K562 (cell line): Measurements from ENCODE around the gene MESP1. TPM values are rescaled to one million over a fixed set of nuclear protein-coding genes. Genes with fewer than 3 reads are reported as not detected.

Experiments used
- CBX3 ChIP-seq, 2 experiments: IDR thresholded peaks; 1 replicate in 1 of 2; 2 replicates in 1 of 2; pipeline ENCODE4 v1.6.1; 2012; ENCODE audit warnings: inconsistent platforms in 2 of 2, low read length in 2 of 2, borderline replicate concordance in 1 of 2, control low read depth in 1 of 2
- FUS ChIP-seq: fragments of 200-400 bp; formaldehyde crosslinking; optimal IDR thresholded peaks from 2 replicates; pipeline ENCODE3; 2017; ENCODE audit warnings: low read depth, low read length
- GTF2F1 ChIP-seq: IDR thresholded peaks from 2 replicates; pipeline ENCODE4 v1.6.1; 2011; ENCODE audit warnings: low read depth, low read length, improper control_type of control experiment
- KAT7 ChIP-seq: sonication (generic); formaldehyde crosslinking; IDR thresholded peaks from 2 replicates; pipeline ENCODE4 v1.8.0; 2022; ENCODE audit warnings: missing genetic modification reagents, mild to moderate bottlenecking, borderline replicate concordance
- NCOA1 ChIP-seq: fragments of 450-650 bp; IDR thresholded peaks from 2 replicates; pipeline ENCODE4 v1.6.1; 2016; ENCODE audit warnings: low read depth
- NFRKB ChIP-seq: fragments of 450-650 bp; IDR thresholded peaks from 2 replicates; pipeline ENCODE4 v1.6.1; 2016; ENCODE audit warnings: low read depth
- SIN3A ChIP-seq, 2 experiments: fragments of 150-350 bp in 1 of 2; IDR thresholded peaks; 2 replicates each; pipeline ENCODE4 v1.6.1; 2011 to 2016; ENCODE audit warnings: borderline replicate concordance in 2 of 2, low read depth in 2 of 2, low read length in 2 of 2, mild to moderate bottlenecking in 2 of 2, moderate library complexity in 2 of 2; ENCODE audit not compliant: control insufficient read depth in 1 of 2
- ZNF253 ChIP-seq: fragments of 250-450 bp; sonication (Bioruptor Pico); conservative IDR thresholded peaks from 2 replicates; pipeline ENCODE4 v1.6.1; 2021; ENCODE audit warnings: mild to moderate bottlenecking
- ZNF561 ChIP-seq: fragments of 450-650 bp; formaldehyde crosslinking; conservative IDR thresholded peaks from 2 replicates; pipeline ENCODE4 v1.4.0; 2020; ENCODE audit warnings: mild to moderate bottlenecking, moderate library complexity
- polyA plus RNA-seq, 8 experiments: library from polyadenylated mRNA; depleted of rRNA in 4 of 8; stranded (reverse) in 5 of 8; unstranded in 3 of 8; fragments of >200 nt; fragmentation: Nextera tagmentation in 2 of 8; fragmentation: Illumina TruSeq in 1 of 8; extraction: Ambion mirVana in 2 of 8; extraction: Trizol in 1 of 8; gene quantifications; 2 replicates each; pipeline versions ENCODE4 v1.2.1 to v1.2.3, GENCODE V29; 2011 to 2014; ENCODE audit warnings: inconsistent platforms in 1 of 8, missing spikeins in 1 of 8
- total RNA-seq, 7 experiments: library from RNA; depleted of rRNA in 6 of 7; stranded (reverse); fragments of >200 nt in 6 of 7; fragmentation: Illumina TruSeq in 2 of 7; extraction: Trizol in 2 of 7; gene quantifications; 2 replicates each; pipeline versions ENCODE4 v1.2.1 to v1.2.3, GENCODE V29; 2011 to 2021; ENCODE audit warnings: low replicate concordance in 1 of 7
- TF ChIP-seq, protein P1 (sequence below): fragments of 450-650 bp; IDR thresholded peaks from 2 replicates; pipeline ENCODE4 v1.6.1; 2016; ENCODE audit warnings: low read depth
- TF ChIP-seq, protein P2 (sequence below), 2 experiments: fragments of 450-650 bp in 1 of 2; sonication (generic) in 1 of 2; formaldehyde crosslinking in 1 of 2; IDR thresholded peaks in 1 of 2; conservative IDR thresholded peaks in 1 of 2; 2 replicates each; pipeline versions ENCODE4 v1.6.1 to v1.8.1; 2016 to 2023; ENCODE audit warnings: mild to moderate bottlenecking in 2 of 2, moderate library complexity in 2 of 2, inconsistent platforms in 1 of 2, missing genetic modification reagents in 1 of 2
- TF ChIP-seq, protein P3 (sequence below): sonication (generic); formaldehyde crosslinking; IDR thresholded peaks from 2 replicates; pipeline ENCODE4 v1.8.1; 2023; ENCODE audit warnings: mild to moderate bottlenecking, missing genetic modification reagents

MESP1 gene
- total and polyA plus RNA-seq, 9 of the 15 experiments (the other 6 are each of a cell fraction or from before 2014, with no cell fraction given), result 0.14 to 1.1 (median 0.36) TPM; not detected in 4

DNA sequence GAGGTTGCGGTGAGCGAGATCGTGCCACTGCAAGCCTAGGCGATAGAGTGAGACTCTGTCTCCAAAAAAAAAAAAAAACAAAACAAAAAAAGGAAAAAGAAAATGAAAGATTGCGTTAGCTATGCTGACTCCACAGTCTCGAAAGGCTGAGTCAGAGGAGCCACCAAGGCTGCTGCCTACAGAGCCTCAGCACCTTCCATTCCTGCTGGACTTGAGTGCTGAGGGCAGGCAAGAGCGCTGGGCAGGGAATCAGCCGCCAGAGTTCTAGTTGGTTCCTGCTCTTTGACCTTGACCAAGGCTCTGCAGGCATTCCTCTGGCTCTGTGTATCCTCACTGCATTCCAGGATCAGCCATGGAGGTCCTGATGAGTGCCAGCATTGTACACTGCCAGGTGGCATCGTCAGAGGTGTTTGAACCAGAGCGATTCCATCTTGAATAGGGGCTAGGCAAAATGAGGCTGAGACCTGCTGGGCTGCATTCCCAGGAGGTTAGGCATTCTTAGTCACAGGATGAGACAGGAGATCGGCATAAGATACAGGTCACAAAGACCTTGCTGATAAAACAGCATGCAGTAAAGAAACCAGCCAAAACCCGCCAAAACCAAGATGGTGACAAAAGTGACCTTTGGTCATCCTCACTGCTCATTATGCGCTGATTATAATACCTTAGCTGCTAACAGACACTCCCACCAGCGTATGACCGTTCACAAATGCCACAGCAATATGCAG, 31.0 kb upstream of the MESP1 start (continued):
- TF ChIP-seq, protein P1, sequence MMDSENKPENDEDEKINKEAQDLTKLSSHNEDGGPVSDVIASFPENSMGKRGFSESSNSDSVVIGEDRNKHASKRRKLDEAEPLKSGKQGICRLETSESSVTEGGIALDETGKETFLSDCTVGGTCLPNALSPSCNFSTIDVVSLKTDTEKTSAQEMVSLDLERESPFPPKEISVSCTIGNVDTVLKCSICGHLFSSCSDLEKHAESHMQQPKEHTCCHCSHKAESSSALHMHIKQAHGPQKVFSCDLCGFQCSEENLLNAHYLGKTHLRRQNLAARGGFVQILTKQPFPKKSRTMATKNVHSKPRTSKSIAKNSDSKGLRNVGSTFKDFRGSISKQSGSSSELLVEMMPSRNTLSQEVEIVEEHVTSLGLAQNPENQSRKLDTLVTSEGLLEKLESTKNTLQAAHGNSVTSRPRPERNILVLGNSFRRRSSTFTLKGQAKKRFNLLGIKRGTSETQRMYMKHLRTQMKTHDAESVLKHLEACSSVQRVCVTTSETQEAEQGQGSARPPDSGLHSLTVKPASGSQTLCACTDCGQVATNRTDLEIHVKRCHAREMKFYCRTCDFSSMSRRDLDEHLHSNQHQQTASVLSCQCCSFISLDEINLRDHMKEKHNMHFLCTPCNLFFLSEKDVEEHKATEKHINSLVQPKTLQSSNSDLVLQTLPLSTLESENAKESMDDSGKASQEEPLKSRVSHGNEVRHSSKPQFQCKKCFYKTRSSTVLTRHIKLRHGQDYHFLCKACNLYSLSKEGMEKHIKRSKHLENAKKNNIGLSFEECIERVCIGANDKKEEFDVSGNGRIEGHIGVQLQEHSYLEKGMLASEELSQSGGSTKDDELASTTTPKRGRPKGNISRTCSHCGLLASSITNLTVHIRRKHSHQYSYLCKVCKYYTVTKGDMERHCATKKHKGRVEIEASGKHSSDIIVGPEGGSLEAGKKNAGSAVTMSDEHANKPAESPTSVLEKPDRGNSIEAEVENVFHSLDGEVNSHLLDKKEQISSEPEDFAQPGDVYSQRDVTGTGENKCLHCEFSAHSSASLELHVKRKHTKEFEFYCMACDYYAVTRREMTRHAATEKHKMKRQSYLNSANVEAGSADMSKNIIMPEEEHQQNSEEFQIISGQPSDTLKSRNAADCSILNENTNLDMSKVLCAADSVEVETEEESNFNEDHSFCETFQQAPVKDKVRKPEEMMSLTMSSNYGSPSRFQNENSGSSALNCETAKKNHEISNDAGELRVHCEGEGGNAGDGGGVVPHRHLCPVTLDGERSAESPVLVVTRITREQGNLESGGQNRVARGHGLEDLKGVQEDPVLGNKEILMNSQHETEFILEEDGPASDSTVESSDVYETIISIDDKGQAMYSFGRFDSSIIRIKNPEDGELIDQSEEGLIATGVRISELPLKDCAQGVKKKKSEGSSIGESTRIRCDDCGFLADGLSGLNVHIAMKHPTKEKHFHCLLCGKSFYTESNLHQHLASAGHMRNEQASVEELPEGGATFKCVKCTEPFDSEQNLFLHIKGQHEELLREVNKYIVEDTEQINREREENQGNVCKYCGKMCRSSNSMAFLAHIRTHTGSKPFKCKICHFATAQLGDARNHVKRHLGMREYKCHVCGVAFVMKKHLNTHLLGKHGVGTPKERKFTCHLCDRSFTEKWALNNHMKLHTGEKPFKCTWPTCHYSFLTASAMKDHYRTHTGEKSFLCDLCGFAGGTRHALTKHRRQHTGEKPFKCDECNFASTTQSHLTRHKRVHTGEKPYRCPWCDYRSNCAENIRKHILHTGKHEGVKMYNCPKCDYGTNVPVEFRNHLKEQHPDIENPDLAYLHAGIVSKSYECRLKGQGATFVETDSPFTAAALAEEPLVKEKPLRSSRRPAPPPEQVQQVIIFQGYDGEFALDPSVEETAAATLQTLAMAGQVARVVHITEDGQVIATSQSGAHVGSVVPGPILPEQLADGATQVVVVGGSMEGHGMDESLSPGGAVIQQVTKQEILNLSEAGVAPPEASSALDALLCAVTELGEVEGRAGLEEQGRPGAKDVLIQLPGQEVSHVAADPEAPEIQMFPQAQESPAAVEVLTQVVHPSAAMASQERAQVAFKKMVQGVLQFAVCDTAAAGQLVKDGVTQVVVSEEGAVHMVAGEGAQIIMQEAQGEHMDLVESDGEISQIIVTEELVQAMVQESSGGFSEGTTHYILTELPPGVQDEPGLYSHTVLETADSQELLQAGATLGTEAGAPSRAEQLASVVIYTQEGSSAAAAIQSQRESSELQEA, result no peak
- no peak for TF ChIP-seq NCOA1
- no peak for TF ChIP-seq SIN3A (IDR thresholded peaks at IDR 0.05; ENCODE audit: borderline replicate concordance in 2 of 2, control insufficient read depth in 1 of 2, low read depth in 2 of 2, low read length in 2 of 2)
- peak; percentile 87; the same call in 1 of the 2 replicates for TF ChIP-seq ZNF561
- TF ChIP-seq CBX3 (IDR thresholded peaks at IDR 0.05; ENCODE audit: borderline replicate concordance in 1 of 2, low read length in 2 of 2), result no peak
- no peak for TF ChIP-seq GTF2F1
- no peak for TF ChIP-seq FUS
- TF ChIP-seq, protein P2, sequence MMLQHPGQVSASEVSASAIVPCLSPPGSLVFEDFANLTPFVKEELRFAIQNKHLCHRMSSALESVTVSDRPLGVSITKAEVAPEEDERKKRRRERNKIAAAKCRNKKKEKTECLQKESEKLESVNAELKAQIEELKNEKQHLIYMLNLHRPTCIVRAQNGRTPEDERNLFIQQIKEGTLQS (IDR thresholded peaks at IDR 0.05), result peak; percentile 26; the same call in 1 of the 2 replicates
- TF ChIP-seq, protein P2 (CRISPR knock-in tag; conservative IDR thresholded peaks at IDR 0.05), result no peak
- peak; percentile 47; the same call in 1 of the 2 replicates for TF ChIP-seq KAT7 (CRISPR knock-in tag)
- TF ChIP-seq, protein P3, sequence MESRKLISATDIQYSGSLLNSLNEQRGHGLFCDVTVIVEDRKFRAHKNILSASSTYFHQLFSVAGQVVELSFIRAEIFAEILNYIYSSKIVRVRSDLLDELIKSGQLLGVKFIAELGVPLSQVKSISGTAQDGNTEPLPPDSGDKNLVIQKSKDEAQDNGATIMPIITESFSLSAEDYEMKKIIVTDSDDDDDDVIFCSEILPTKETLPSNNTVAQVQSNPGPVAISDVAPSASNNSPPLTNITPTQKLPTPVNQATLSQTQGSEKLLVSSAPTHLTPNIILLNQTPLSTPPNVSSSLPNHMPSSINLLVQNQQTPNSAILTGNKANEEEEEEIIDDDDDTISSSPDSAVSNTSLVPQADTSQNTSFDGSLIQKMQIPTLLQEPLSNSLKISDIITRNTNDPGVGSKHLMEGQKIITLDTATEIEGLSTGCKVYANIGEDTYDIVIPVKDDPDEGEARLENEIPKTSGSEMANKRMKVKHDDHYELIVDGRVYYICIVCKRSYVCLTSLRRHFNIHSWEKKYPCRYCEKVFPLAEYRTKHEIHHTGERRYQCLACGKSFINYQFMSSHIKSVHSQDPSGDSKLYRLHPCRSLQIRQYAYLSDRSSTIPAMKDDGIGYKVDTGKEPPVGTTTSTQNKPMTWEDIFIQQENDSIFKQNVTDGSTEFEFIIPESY (CRISPR knock-in tag), result peak; percentile 75
- peak; percentile 88 for TF ChIP-seq ZNF253
- peak; percentile 29; the same call in 1 of the 2 replicates for TF ChIP-seq NFRKB
